Transverse colon (tissue), 4 donors: ENCODE data around the gene GSG1. TPM values are rescaled to one million over a fixed set of nuclear protein-coding genes. Genes with fewer than 3 reads are reported as not detected.

ENCODE experiments used
- DNase-seq: peaks from one replicate; pipeline ENCODE4 v3.0.0-alpha.2; 2019
- H3K27ac ChIP-seq, 4 donors: fragments of 200-600 bp; sonication (generic); 2 replicates each; pipeline ENCODE4 v1.5.1; 2016 to 2018; ENCODE audit warnings: inconsistent platforms in 4 of 4
- H3K27me3 ChIP-seq: fragments of 200-600 bp; sonication (generic); 2 replicates; pipeline ENCODE4 v1.5.1; 2017; ENCODE audit warnings: inconsistent platforms
- H3K36me3 ChIP-seq, 4 donors: fragments of 200-600 bp; sonication (generic); 2 replicates each; pipeline ENCODE4 v1.5.1; 2017 to 2019; ENCODE audit warnings: inconsistent platforms in 4 of 4
- H3K4me1 ChIP-seq, 4 donors: fragments of 200-600 bp; sonication (generic); 2 replicates each; pipeline ENCODE4 v1.5.1; 2017 to 2020; ENCODE audit warnings: inconsistent platforms in 4 of 4
- H3K4me3 ChIP-seq, 4 donors: fragments of 200-600 bp; sonication (generic); 1 replicate in 1 of 4; 2 replicates in 3 of 4; pipeline versions ENCODE4 v1.5.1 to v1.6.1; 2017 to 2019; ENCODE audit warnings: inconsistent platforms in 4 of 4
- H3K9me3 ChIP-seq, 2 donors: fragments of 200-600 bp; sonication (generic); 2 replicates each; pipeline ENCODE4 v1.5.1; 2017 to 2019; ENCODE audit warnings: inconsistent platforms in 2 of 2
- EP300 ChIP-seq: sonication (generic); formaldehyde crosslinking; IDR thresholded peaks from one replicate; pipeline ENCODE4 v1.6.1; 2017; ENCODE audit warnings: antibody characterized with exemption, low read depth
- POLR2A ChIP-seq: fragments of 450-650 bp; IDR thresholded peaks from one replicate; pipeline ENCODE4 v1.6.1; 2016; ENCODE audit warnings: antibody characterized with exemption, mild to moderate bottlenecking, moderate library complexity
- POLR2AphosphoS5 ChIP-seq, 3 donors: sonication (generic); formaldehyde crosslinking; IDR thresholded peaks; one replicate each; pipeline ENCODE4 v1.6.1; 2016; ENCODE audit warnings: antibody characterized with exemption in 3 of 3
- WGBS, 2 donors: methylation state at CpG; one replicate each; pipeline ENCODE4 v1.1.5; 2018; ENCODE audit warnings: low coverage in 1 of 2; 5-methylcytosine and 5-hydroxymethylcytosine counted together
- in situ Hi-C, 4 donors: fragments of 200-750 bp; cut with MboI; loops; one replicate each; pipeline versions ENCODE4 v1.15.0 to v1.15.1; 2017; ENCODE audit warnings: low sequenced_read_pairs in 3 of 4, low pct_ligation_motif_present in 1 of 4, low pct_unique_long_range_greater_than_20kb in 1 of 4
- intact Hi-C: fragments of 100-400 bp; cut with DNase I; formaldehyde crosslinking; loops from one replicate; pipeline ENCODE4 v1.15.1; 2023; ENCODE audit warnings: low total_unique reads
- total RNA-seq, 4 donors: library from RNA; depleted of rRNA; stranded (reverse); fragments of >200 nt; gene quantifications; one replicate each; pipeline ENCODE4 v1.1.0, GENCODE V29; 2016
- TF ChIP-seq, protein P1 (sequence below), 5 experiments: fragments of 200-600 bp in 3 of 5; fragments of 450-650 bp in 2 of 5; sonication (generic) in 3 of 5; IDR thresholded peaks; 1 replicate in 2 of 5; 2 replicates in 3 of 5; pipeline ENCODE4 v1.5.1; 2016 to 2017; ENCODE audit warnings: antibody characterized with exemption in 5 of 5, inconsistent platforms in 3 of 5, mild to moderate bottlenecking in 2 of 5, moderate library complexity in 1 of 5

GSG1 gene
- not detected for total RNA-seq

DNA sequence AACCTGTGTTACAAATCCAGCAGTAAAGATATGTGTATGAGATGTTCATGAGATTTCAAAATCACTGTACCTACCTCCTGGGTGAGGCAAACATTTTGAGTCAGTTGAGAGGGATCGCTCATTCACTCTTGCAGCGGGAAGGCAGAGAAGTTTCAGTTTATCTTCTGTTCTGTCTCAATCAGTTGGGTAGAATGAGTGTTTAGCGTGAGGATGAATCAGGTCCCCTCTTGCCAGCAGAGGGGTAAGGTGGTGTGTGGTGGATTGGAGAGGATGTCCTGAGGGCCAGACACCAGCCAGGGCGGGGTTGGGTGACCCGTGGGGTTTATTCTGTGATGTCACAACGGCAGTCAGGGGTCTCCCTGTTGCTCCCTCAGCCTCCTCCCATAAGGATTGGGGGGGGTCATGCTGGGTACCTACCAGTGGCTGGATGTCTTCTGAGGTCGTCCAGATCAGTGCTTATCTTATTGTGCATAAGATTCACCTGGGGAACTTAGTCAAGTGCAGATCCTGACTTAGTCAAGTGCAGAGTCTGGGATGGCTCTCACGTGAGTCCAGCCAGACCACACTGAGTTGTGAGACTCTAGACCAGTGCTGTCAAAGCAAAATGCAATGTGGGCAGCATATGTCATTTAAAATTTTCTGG, at the start of gene GSG1:
TSS of gene GSG1 (minus strand) at position 277 of the 643 bp plus-strand sequence. CDS start at position 122, 155 bp downstream.
- TF ChIP-seq POLR2A (no peak), EP300 (no peak), POLR2AphosphoS5 (IDR thresholded peaks at IDR 0.05) (no peak)
- TF ChIP-seq, protein P1, sequence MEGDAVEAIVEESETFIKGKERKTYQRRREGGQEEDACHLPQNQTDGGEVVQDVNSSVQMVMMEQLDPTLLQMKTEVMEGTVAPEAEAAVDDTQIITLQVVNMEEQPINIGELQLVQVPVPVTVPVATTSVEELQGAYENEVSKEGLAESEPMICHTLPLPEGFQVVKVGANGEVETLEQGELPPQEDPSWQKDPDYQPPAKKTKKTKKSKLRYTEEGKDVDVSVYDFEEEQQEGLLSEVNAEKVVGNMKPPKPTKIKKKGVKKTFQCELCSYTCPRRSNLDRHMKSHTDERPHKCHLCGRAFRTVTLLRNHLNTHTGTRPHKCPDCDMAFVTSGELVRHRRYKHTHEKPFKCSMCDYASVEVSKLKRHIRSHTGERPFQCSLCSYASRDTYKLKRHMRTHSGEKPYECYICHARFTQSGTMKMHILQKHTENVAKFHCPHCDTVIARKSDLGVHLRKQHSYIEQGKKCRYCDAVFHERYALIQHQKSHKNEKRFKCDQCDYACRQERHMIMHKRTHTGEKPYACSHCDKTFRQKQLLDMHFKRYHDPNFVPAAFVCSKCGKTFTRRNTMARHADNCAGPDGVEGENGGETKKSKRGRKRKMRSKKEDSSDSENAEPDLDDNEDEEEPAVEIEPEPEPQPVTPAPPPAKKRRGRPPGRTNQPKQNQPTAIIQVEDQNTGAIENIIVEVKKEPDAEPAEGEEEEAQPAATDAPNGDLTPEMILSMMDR (IDR thresholded peaks at IDR 0.05), result no peak
- H3K9me3 ChIP-seq, result no peaks in the 10 kb centered on the region
- DNase-seq, result no peak
- H3K4me3 ChIP-seq, result no peak within 1 kb of the TSS
- no peaks in the 10 kb centered on the region for H3K36me3 ChIP-seq
- no peaks in the 10 kb centered on the region for H3K27me3 ChIP-seq
- 81 to 100% methylated on average over 2 to 8 of the region's 8 CpGs for WGBS, 2 donors
- in situ Hi-C loops (loop anchor here in 1 of 4 donors (10.0 kb wide), 1 partner anchor 101 kb away; no protein-coding TSS in a partner anchor), intact Hi-C loops (loop anchor here (5.0 kb wide), 2 partner anchors 94 to 109 kb away; partner anchors contain the start of gene EMP1)
- H3K4me1 ChIP-seq, result peaks cover 9 to 39% (median 33%) of the 10 kb centered on the region in 4 donors
- peak within 1 kb of the TSS; percentile 83 to 94 (median 88) for H3K27ac ChIP-seq

DNA sequence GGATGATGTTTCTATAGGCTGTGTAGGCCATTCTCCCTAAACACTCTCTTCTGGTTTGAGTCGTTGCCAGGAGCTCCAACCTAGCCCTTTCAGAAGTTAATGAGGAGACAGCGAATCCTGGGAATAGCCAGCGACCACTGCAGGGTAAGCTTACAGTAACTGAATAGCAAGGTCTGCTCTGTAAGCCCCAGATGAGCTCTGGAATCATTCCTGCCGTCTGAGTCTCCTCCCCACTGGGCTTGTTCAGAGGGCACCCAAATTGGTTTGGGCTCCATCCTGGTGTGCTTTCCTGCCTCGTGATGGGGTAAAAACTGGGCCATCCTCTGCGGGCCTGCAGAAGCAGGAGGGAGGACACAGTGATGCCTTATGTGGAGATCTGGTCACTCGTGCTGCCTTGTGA, 49.7 kb upstream of the GSG1 start:
- DNase-seq, result no peak
- H3K4me3 ChIP-seq, result no peak overlapping the region
- H3K27ac ChIP-seq, result no peak overlapping the region
- H3K36me3 ChIP-seq, result no peaks in the 10 kb centered on the region
- no peaks in the 10 kb centered on the region for H3K9me3 ChIP-seq
- 76 to 100% methylated on average over 2 to 7 of the region's 7 CpGs for WGBS, 2 donors
- in situ Hi-C loops, result no loop called here
- peaks cover 7% of the 10 kb centered on the region for H3K27me3 ChIP-seq
- no peak for TF ChIP-seq POLR2AphosphoS5 (IDR thresholded peaks at IDR 0.05)
- no peak for TF ChIP-seq POLR2A
- no peak for TF ChIP-seq EP300
- TF ChIP-seq, protein P1 (IDR thresholded peaks at IDR 0.05), result no peak
- intact Hi-C loops, result no loop called here
- H3K4me1 ChIP-seq, result peaks cover 0 to 4% (median 0%) of the 10 kb centered on the region in 4 donors

DNA sequence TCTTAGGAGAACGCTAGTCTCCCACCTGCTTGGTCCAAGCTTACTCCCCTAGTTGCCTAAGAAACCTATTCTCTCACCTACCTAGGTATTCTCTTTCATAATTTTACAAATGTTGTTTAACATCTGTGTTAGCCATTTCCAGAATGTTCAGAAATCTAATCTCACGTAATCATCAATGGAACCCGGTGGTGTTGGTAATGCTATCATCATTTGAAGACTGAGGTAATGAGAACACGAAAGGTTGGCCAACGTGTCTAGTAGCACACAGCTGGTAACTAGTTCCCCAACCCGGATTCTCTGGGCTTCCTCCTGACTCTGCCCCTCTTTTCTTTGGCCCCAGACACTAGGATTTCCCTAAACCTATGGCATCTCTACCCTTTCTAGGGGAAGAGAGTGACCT, 49.3 kb upstream of the GSG1 start:
- whole genome bisulfite sequencing, 2 donors, result 90% methylated on average over 5 to 6 of the region's 6 CpGs
- Histone ChIP-seq H3K9me3 (no peaks in the 10 kb centered on the region), H3K4me1 (peaks cover 0 to 4% (median 0%) of the 10 kb centered on the region in 4 donors), H3K27me3 (peaks cover 3% of the 10 kb centered on the region), H3K27ac (no peak overlapping the region), H3K36me3 (no peaks in the 10 kb centered on the region), H3K4me3 (no peak overlapping the region)
- in situ Hi-C loops, result no loop called here
- DNase-seq, result no peak
- intact Hi-C loops, result no loop called here
- TF ChIP-seq, protein P1 (IDR thresholded peaks at IDR 0.05), result no peak
- no peak for TF ChIP-seq POLR2A
- no peak for TF ChIP-seq POLR2AphosphoS5 (IDR thresholded peaks at IDR 0.05)
- no peak for TF ChIP-seq EP300

DNA sequence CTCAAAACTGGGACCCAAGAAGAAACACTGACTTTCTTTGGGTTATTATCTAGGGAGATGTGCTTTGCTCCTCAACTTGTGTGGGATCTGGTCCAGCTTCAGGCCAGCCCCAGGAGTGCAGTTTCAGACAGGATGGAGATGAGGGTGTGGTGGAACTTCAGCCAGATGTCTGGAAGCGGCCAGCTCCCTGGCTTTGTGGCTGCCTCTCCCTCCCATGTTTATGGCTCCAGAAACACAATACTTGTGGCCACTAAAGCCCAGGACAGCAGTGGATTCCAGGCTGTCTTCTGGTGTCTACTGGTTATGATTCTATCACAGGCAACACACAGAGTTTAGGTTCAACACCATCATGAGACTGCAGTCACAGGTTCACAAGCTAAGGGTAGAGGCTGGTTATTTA, 48.8 kb upstream of the GSG1 start:
- H3K4me1 ChIP-seq, result peaks cover 0 to 4% (median 0%) of the 10 kb centered on the region in 4 donors
- H3K9me3 ChIP-seq, result no peaks in the 10 kb centered on the region
- H3K27me3 ChIP-seq, result no peaks in the 10 kb centered on the region
- H3K27ac ChIP-seq, result no peak overlapping the region
- 67% methylated on average over 1 of the region's 1 CpG; no CpG with 5 or more reads in 1 of the 2 donors for WGBS, 2 donors
- no peak for TF ChIP-seq EP300
- TF ChIP-seq POLR2AphosphoS5 (IDR thresholded peaks at IDR 0.05), result no peak
- TF ChIP-seq, protein P1 (IDR thresholded peaks at IDR 0.05), result no peak
- no peak for TF ChIP-seq POLR2A
- no peak for DNase-seq
- intact Hi-C loops (no loop called here), in situ Hi-C loops (no loop called here)
- H3K4me3 ChIP-seq, result no peak overlapping the region
- H3K36me3 ChIP-seq, result no peaks in the 10 kb centered on the region
